HEK293T (cell line): ENCODE data around the gene P3R3URF.

ENCODE experiments used
- CTCF ChIA-PET: fragments of 350-600 bp; formaldehyde crosslinking; extraction: SDS; loops from one replicate; lab custom pipeline; 2021; ENCODE audit warnings: antibody characterized with exemption, inconsistent platforms; lab: Yijun Ruan, JAX
- POLR2A ChIA-PET: fragments of 350-600 bp; formaldehyde crosslinking; extraction: SDS; loops from one replicate; lab custom pipeline; 2020; ENCODE audit warnings: antibody characterized with exemption, inconsistent platforms; lab: Yijun Ruan, JAX
- DNase-seq: peaks from one replicate; pipeline ENCODE4 v3.0.0; 2012; ENCODE audit warnings: mixed read lengths; ENCODE audit errors: extremely low spot score
- ARNT ChIP-seq: fragments of 450-650 bp; IDR thresholded peaks from 2 replicates; pipeline ENCODE4 v1.6.1; 2017; ENCODE audit warnings: mild to moderate bottlenecking
- BHLHE40 ChIP-seq: fragments of 450-650 bp; IDR thresholded peaks from 2 replicates; pipeline ENCODE4 v1.6.1; 2016; ENCODE audit warnings: mild to moderate bottlenecking, moderate library complexity, borderline replicate concordance
- CTBP1 ChIP-seq: fragments of 450-650 bp; IDR thresholded peaks from 2 replicates; pipeline ENCODE4 v1.6.1; 2016; ENCODE audit warnings: borderline replicate concordance
- ELF4 ChIP-seq: fragments of 450-650 bp; IDR thresholded peaks from 2 replicates; pipeline ENCODE4 v1.6.1; 2017; ENCODE audit warnings: antibody characterized with exemption
- FOXA1 ChIP-seq: fragments of 450-650 bp; IDR thresholded peaks from 2 replicates; pipeline ENCODE4 v1.6.1; 2016; ENCODE audit warnings: mild to moderate bottlenecking
- FOXK2 ChIP-seq: fragments of 450-650 bp; IDR thresholded peaks from 2 replicates; pipeline ENCODE4 v1.6.1; 2016; ENCODE audit warnings: mild to moderate bottlenecking
- FOXM1 ChIP-seq: fragments of 450-650 bp; IDR thresholded peaks from 2 replicates; pipeline ENCODE4 v1.6.1; 2017; ENCODE audit warnings: mild to moderate bottlenecking, borderline replicate concordance
- HDGF ChIP-seq: fragments of 450-650 bp; IDR thresholded peaks from 2 replicates; pipeline ENCODE4 v1.6.1; 2017; ENCODE audit warnings: antibody characterized with exemption, borderline replicate concordance
- L3MBTL2 ChIP-seq: fragments of 450-650 bp; conservative IDR thresholded peaks from 2 replicates; pipeline ENCODE4 v1.6.1; 2016; ENCODE audit warnings: mild to moderate bottlenecking
- LEF1 ChIP-seq: fragments of 450-650 bp; IDR thresholded peaks from 2 replicates; pipeline ENCODE4 v1.6.1; 2017; ENCODE audit warnings: mild to moderate bottlenecking, borderline replicate concordance
- NFRKB ChIP-seq: fragments of 450-650 bp; IDR thresholded peaks from 2 replicates; pipeline ENCODE4 v1.6.1; 2016; ENCODE audit warnings: mild to moderate bottlenecking, moderate library complexity
- PKNOX1 ChIP-seq: fragments of 450-650 bp; IDR thresholded peaks from 2 replicates; pipeline ENCODE4 v1.6.1; 2016
- SP1 ChIP-seq: fragments of 450-650 bp; IDR thresholded peaks from 2 replicates; pipeline ENCODE4 v1.6.1; 2017
- SUZ12 ChIP-seq: fragments of 450-650 bp; IDR thresholded peaks from 2 replicates; pipeline ENCODE4 v1.6.1; 2016; ENCODE audit warnings: mild to moderate bottlenecking
- TARDBP ChIP-seq: fragments of 450-650 bp; IDR thresholded peaks from 2 replicates; pipeline ENCODE4 v1.6.1; 2016
- ZNF384 ChIP-seq: fragments of 450-650 bp; IDR thresholded peaks from 2 replicates; pipeline ENCODE4 v1.6.1; 2016

P3R3URF gene

GRCh38 chr1:46193984-46194570 lies 17.8 kb upstream of the P3R3URF start:
- POLR2A ChIA-PET: interaction anchor here (0.8 to 1.1 kb wide), 3 partner anchors 9 to 13 kb away, joined by 3 to 4 read pairs (median 3); partner anchors contain the start of gene LURAP1
- CTCF ChIA-PET: no interaction called here
- DNase-seq: no peak
- TF ChIP-seq LEF1 (no peak), PKNOX1 (no peak), BHLHE40 (no peak), ELF4 (no peak), TARDBP (no peak)

GRCh38 chr1:46193285-46193684 lies 17.0 kb upstream of the P3R3URF start:
- DNase-seq: no peak
- ChIA-PET POLR2A (interaction anchor here (1.1 kb wide), 1 partner anchor 12 kb away, joined by 4 read pairs; no protein-coding TSS in a partner anchor), CTCF (interaction anchor here (1.0 kb wide), 1 partner anchor 30 kb away, joined by 4 read pairs; no protein-coding TSS in a partner anchor)
- TF ChIP-seq FOXM1 (no peak), TARDBP (no peak), HDGF (no peak), L3MBTL2 (no peak), CTBP1 (no peak), LEF1 (no peak), ARNT (no peak), FOXA1 (no peak), SP1 (no peak), PKNOX1 (no peak), ELF4 (no peak), FOXK2 (no peak), BHLHE40 (no peak), SUZ12 (no peak)

- CTCF ChIA-PET: no interaction called here
- POLR2A ChIA-PET: no interaction called here
- no peak for DNase-seq
- TF ChIP-seq ARNT: no peak
- TF ChIP-seq LEF1: no peak
- TF ChIP-seq HDGF: no peak
- TF ChIP-seq SUZ12: no peak
- TF ChIP-seq L3MBTL2: no peak
- no peak for TF ChIP-seq SP1
- TF ChIP-seq FOXK2: no peak
- no peak for TF ChIP-seq CTBP1
- TF ChIP-seq PKNOX1: no peak
- no peak for TF ChIP-seq ZNF384
- no peak for TF ChIP-seq ELF4
- TF ChIP-seq NFRKB: no peak
- no peak for TF ChIP-seq BHLHE40
- TF ChIP-seq FOXM1: no peak
- TF ChIP-seq TARDBP: no peak
Measured at GRCh38 chr1:46192171-46192570, 15.9 kb upstream of the P3R3URF start.

- no peak for DNase-seq
- POLR2A ChIA-PET: interaction anchor here (1.1 to 1.3 kb wide), 2 partner anchors 12 to 56 kb away, joined by 3 read pairs; partner anchors contain the start of gene LURAP1
- CTCF ChIA-PET: no interaction called here
- no peak for TF ChIP-seq TARDBP
- no peak for TF ChIP-seq LEF1
- no peak for TF ChIP-seq ZNF384
- TF ChIP-seq HDGF: no peak
- TF ChIP-seq PKNOX1: no peak
- no peak for TF ChIP-seq ELF4
- TF ChIP-seq BHLHE40: no peak
- TF ChIP-seq CTBP1: no peak
- TF ChIP-seq L3MBTL2: no peak
- TF ChIP-seq SUZ12: no peak
- no peak for TF ChIP-seq NFRKB
- no peak for TF ChIP-seq SP1
- TF ChIP-seq FOXM1: no peak
- TF ChIP-seq ARNT: no peak
Measured at GRCh38 chr1:46191033-46191701, 14.9 kb upstream of the P3R3URF start.

DNA sequence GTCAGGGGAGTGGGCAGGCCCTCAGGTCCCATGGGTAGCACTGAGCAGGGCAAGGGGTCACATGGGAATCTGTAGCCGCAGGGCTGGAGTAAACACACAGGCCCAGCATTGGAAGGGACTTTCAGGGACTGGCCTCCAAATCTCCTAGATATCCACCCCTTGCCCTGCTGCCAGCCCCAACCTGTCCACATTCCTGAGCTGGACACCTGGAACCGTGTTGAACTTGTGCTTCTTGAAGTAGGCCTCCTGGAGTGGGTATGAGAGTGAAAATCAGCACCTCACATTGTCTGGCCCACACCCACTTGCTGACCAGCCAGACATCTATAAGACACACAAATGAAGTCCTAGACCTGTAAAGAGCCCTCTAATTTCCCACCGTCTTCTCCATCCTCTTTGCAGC lies 14.3 kb upstream of the P3R3URF start:
- CTCF ChIA-PET: no interaction called here
- POLR2A ChIA-PET: interaction anchor here (1.1 to 1.3 kb wide), 2 partner anchors 13 to 56 kb away, joined by 3 read pairs; partner anchors contain the start of gene LURAP1
- no peak for DNase-seq
- TF ChIP-seq TARDBP: no peak
- TF ChIP-seq BHLHE40: no peak
- TF ChIP-seq FOXM1: no peak
